ENCODE results near the gene TMEM62. TPM values are rescaled to one million over a fixed set of nuclear protein-coding genes. Genes with fewer than 3 reads are reported as not detected.

Gene TMEM62
- total and polyA plus RNA-seq, 10 of the 15 experiments (the other 5 are each of a cell fraction or from before 2014, with no cell fraction given), result 7.0 to 26.8 (median 14.9) TPM

- no peak overlapping the region for H3K4me2 ChIP-seq (ENCODE audit: control insufficient read depth, insufficient read depth)
- in situ Hi-C loops (cut with MboI) (no loop called here), intact Hi-C loops (cut with micrococcal nuclease; ENCODE audit: unreplicated experiment) (no loop called here)
- ChIA-PET CTCF (interaction anchor here (1.0 kb wide), 1 partner anchor 103 kb away, joined by 4 read pairs; no protein-coding TSS in a partner anchor), SMC1A (ENCODE audit: uncharacterized antibody, unreplicated experiment) (no interaction called here), RAD21 (ENCODE audit: unreplicated experiment) (no interaction called here), POLR2A (no interaction called here)
- peaks cover 43% of the 10 kb centered on the region for H3K79me2 ChIP-seq (ENCODE audit: control insufficient read depth, insufficient read depth, low read length)
- H3K9ac ChIP-seq (ENCODE audit: control insufficient read depth, insufficient read depth, low read length), result no peak overlapping the region
- H3K27ac ChIP-seq (ENCODE audit: control insufficient read depth, insufficient read depth), result no peak overlapping the region
- DNase-seq (ENCODE audit: low read depth, low spot score), result no peak
- H2AFZ ChIP-seq (ENCODE audit: control insufficient read depth, low read depth, low read length), result no peak overlapping the region
- no TSS peak for BruUV-seq (replicated peaks)
- TF ChIP-seq STAT3 (IDR thresholded peaks at IDR 0.05; ENCODE audit: low read depth, low read length) (no peak), RBBP5 (conservative IDR thresholded peaks at IDR 0.05) (no peak), IRF3 (IDR thresholded peaks at IDR 0.05) (no peak), NRF1 (conservative IDR thresholded peaks at IDR 0.05; ENCODE audit: low read depth, low read length) (no peak), TBL1XR1 (IDR thresholded peaks at IDR 0.05; ENCODE audit: low read depth, low read length) (no peak)
- no peaks in the 10 kb centered on the region for H3K4me1 ChIP-seq (ENCODE audit: control insufficient read depth, insufficient read depth, low read length)
- no peaks in the 10 kb centered on the region for H4K20me1 ChIP-seq (ENCODE audit: control insufficient read depth, insufficient read depth)
- FAIRE-seq, result no peak
- no peak for ATAC-seq
- no peaks in the 10 kb centered on the region for H3K27me3 ChIP-seq (replicated peaks in 1 of 2; ENCODE audit: control insufficient read depth in 2 of 2, insufficient read depth in 2 of 2, low read length in 1 of 2)
- no peak overlapping the region for H3K4me3 ChIP-seq
- H3K36me3 ChIP-seq (ENCODE audit: control insufficient read depth in 2 of 2, insufficient read depth in 2 of 2, low read length in 1 of 2), result peaks cover 0 to 5% of the 10 kb centered on the region in 2 experiments; a peak in 2 of 4 replicates
- H3K9me3 ChIP-seq (replicated peaks; ENCODE audit: control insufficient read depth, insufficient read depth, low read length), result no peaks in the 10 kb centered on the region
Measured at GRCh38 chr15:43100971-43101370, 32.4 kb upstream of the TMEM62 start.

- ChIA-PET SMC1A (ENCODE audit: uncharacterized antibody, unreplicated experiment) (no interaction called here), RAD21 (ENCODE audit: unreplicated experiment) (no interaction called here), POLR2A (interaction anchor here (0.6 to 0.9 kb wide), 2 partner anchors 8 to 19 kb away, joined by 3 to 4 read pairs; no protein-coding TSS in a partner anchor), CTCF (no interaction called here)
- ATAC-seq, result no peak
- no peak overlapping the region for H2AFZ ChIP-seq (ENCODE audit: control insufficient read depth, low read depth, low read length)
- H3K4me2 ChIP-seq (ENCODE audit: control insufficient read depth, insufficient read depth), result no peak overlapping the region
- 100% methylated on average over 1 of the region's 1 CpG for WGBS (ENCODE audit: insufficient coverage, insufficient replicate concordance, low lambda C conversion rate, missing lambda C conversion rate)
- H3K9ac ChIP-seq (ENCODE audit: control insufficient read depth, insufficient read depth, low read length), result no peak overlapping the region
- no peaks in the 10 kb centered on the region for H3K9me3 ChIP-seq (replicated peaks; ENCODE audit: control insufficient read depth, insufficient read depth, low read length)
- H3K79me2 ChIP-seq (ENCODE audit: control insufficient read depth, insufficient read depth, low read length), result peaks cover 43% of the 10 kb centered on the region
- H3K27me3 ChIP-seq (replicated peaks in 1 of 2; ENCODE audit: control insufficient read depth in 2 of 2, insufficient read depth in 2 of 2, low read length in 1 of 2), result no peaks in the 10 kb centered on the region
- no peak for DNase-seq (ENCODE audit: low read depth, low spot score)
- in situ Hi-C loops (cut with MboI) (no loop called here), intact Hi-C loops (cut with micrococcal nuclease; ENCODE audit: unreplicated experiment) (no loop called here)
- no peaks in the 10 kb centered on the region; the same call in 1 of the 2 replicates for H3K4me1 ChIP-seq (ENCODE audit: control insufficient read depth, insufficient read depth, low read length)
- no peak overlapping the region for H3K4me3 ChIP-seq
- H3K27ac ChIP-seq (ENCODE audit: control insufficient read depth, insufficient read depth), result no peak overlapping the region
- no TSS peak for BruUV-seq (replicated peaks)
- no peak for FAIRE-seq
- H4K20me1 ChIP-seq (ENCODE audit: control insufficient read depth, insufficient read depth), result no peaks in the 10 kb centered on the region
- H3K36me3 ChIP-seq (ENCODE audit: control insufficient read depth in 2 of 2, insufficient read depth in 2 of 2, low read length in 1 of 2), result peaks cover 0 to 5% of the 10 kb centered on the region in 2 experiments; a peak in 2 of 4 replicates
- no peak for TF ChIP-seq POLR2AphosphoS5 (IDR thresholded peaks at IDR 0.05; ENCODE audit: low read length)
- TF ChIP-seq BCL3 (IDR thresholded peaks at IDR 0.05; ENCODE audit: borderline replicate concordance, insufficient read depth, low read depth, low read length, poor library complexity, severe bottlenecking), result no peak
- no peak for TF ChIP-seq FOS (IDR thresholded peaks at IDR 0.05; ENCODE audit: borderline replicate concordance, extremely low read depth, insufficient read length)
- no peak for TF ChIP-seq NRF1 (conservative IDR thresholded peaks at IDR 0.05; ENCODE audit: low read depth, low read length)
- TF ChIP-seq MLLT1 (IDR thresholded peaks at IDR 0.05), result no peak
- no peak for TF ChIP-seq SIX5 (IDR thresholded peaks at IDR 0.05; ENCODE audit: low read depth, low read length, severe bottlenecking)
- no peak for TF ChIP-seq ETV6 (conservative IDR thresholded peaks at IDR 0.05 in 1 of 2, IDR thresholded peaks at IDR 0.05 in 1 of 2; ENCODE audit: borderline replicate concordance in 1 of 2, low read depth in 1 of 2)
- TF ChIP-seq TCF7 (IDR thresholded peaks at IDR 0.05; ENCODE audit: borderline replicate concordance), result no peak
Measured at GRCh38 chr15:43102187-43102586, 31.2 kb upstream of the TMEM62 start.

All from GM12878 (cell line).